GM12892 (cell line): ENCODE data around the gene ING3.

Experiments used
- POLR2A ChIP-seq: IDR thresholded peaks from 2 replicates; pipeline ENCODE4 v1.6.1; 2011; ENCODE audit warnings: low read depth, low read length, control low read depth
- POLR2AphosphoS5 ChIP-seq: IDR thresholded peaks from 2 replicates; pipeline ENCODE4 v1.6.1; 2011; ENCODE audit warnings: low read depth, low read length, control low read depth

DNA sequence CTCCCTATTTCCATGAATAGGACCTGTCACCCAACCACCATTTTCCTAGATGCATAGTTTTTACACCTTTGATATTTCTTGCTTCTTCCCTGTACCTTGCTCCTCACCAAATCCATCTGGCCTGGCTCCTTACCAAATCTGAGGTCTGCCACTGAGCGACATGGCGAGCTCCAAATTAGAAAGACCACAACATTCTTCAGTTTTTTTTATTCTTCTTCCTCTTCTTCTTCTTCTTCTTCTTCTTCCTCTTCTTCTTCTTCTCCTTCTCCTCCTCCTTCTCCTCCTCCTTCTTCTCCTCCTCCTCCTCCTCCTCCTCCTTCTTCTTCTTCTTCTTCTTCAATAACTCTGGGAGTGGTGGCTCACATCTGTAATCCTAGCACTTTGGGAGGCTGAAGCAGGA lies 45.1 kb downstream of the ING3 start:
- TF ChIP-seq POLR2A (no peak), POLR2AphosphoS5 (no peak)
